IPS DF 4.7 (cell line): Measurements from ENCODE around the gene GRHPR.

Experiments
- DNase-seq: peaks from one replicate; pipeline ENCODE4 v3.0.0-alpha.2; 2013; ENCODE audit warnings: low spot score; ENCODE audit errors: extremely low read depth

GRHPR gene

DNA sequence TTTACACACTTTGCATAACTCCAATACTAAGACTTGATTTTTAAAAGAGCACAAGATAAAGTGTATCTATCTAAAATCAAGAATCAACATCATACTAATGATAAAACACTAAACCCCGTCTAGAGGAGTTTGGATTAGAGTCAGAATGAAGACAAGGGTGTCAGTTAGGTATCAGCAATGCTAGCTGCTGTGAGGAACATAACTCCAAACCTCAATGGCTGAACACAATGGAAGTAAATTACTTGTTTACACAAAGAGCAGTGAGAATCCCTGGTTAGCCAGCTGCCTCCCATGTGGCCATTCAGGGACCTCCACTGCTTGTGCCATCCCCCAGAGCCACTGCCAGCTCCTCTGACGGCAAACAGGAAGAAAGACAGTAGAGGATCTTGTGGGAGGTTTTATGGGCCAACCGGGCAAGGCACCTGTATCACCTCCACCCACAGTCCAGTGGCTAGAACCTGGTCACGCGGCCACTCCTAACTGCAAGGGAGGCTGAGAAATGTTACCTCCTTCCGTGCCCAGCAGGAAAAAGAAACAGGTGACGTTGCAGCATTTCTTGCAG is 24.0 kb upstream of the GRHPR start:
- no peak for DNase-seq

GRCh38 chr9:37399336-37399735 is 23.2 kb upstream of the GRHPR start:
- no peak for DNase-seq

- no peak for DNase-seq
Observed at GRCh38 chr9:37404590-37404989, 17.9 kb upstream of the GRHPR start.

DNA sequence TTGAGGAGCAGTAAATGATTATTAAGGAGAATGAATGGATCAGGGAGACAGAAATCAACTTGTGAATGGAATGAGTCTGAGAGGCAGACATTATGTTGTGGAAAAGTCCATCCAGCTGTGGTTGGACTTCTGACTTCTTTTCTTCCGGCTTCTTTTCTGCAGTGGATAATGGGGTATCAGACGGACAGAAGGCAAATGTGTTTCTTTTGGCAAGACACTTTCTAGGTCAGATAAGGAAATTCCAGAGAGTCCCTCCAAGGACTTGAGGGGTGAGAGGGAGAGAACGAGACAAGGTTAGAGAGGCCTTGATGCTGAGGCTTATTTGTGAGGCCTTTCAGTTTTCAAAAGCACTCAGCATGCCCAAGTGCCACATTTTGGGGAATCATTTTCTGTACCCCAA is 17.1 kb upstream of the GRHPR start:
- DNase-seq = no peak

GRCh38 chr9:37405764-37406380 is 16.6 kb upstream of the GRHPR start:
- no peak for DNase-seq

- DNase-seq = no peak
Observed at GRCh38 chr9:37406603-37407401, 15.7 kb upstream of the GRHPR start.

DNA sequence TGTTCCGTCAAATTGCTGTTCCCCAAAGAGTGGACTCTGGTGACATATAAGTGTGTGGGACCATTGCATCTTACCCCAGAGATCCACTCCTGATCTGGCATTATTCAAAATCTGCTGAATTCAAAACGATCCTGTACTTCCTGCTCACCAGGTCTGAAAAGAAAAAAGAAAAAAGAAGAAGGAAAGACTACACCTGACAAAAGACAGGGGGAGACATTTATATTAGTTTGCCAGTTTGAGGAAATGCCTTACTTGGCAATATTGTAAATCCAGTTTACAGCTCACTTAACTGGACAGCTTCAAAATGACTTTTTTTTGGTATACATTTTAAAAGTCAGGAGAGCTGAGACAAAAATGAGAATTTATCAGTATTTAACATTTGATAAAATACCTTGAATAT is 15.0 kb upstream of the GRHPR start:
- no peak for DNase-seq

GRCh38 chr9:37408933-37409710 is 13.4 kb upstream of the GRHPR start:
- DNase-seq = no peak

DNA sequence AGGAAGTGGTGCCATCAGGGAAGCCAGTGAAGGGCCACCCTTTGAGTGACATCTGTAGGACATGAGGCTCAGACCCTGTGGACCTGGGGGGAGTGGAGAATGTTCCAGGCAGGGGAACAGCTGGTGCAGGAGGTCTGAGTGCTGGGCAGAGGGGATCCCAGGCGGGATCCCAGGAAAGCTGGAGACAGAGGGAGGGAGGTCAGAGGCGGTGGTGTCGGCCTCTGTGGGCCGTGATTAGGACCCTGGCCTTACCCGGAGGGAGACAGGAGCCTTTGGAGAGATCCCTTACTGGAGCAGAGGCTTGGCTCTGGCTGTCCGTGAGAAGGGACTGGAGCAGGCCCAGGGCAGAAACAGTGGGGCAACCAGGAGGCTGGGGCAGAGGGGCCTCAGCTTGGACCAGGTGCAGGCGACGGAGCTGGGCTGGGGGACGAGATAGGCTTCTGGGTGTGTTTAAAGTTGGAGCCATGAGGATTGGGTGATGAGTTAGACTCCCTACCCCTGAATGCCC is 12.1 kb upstream of the GRHPR start:
- DNase-seq = no peak

GRCh38 chr9:37410969-37411785 is 11.3 kb upstream of the GRHPR start:
- DNase-seq = no peak

DNA sequence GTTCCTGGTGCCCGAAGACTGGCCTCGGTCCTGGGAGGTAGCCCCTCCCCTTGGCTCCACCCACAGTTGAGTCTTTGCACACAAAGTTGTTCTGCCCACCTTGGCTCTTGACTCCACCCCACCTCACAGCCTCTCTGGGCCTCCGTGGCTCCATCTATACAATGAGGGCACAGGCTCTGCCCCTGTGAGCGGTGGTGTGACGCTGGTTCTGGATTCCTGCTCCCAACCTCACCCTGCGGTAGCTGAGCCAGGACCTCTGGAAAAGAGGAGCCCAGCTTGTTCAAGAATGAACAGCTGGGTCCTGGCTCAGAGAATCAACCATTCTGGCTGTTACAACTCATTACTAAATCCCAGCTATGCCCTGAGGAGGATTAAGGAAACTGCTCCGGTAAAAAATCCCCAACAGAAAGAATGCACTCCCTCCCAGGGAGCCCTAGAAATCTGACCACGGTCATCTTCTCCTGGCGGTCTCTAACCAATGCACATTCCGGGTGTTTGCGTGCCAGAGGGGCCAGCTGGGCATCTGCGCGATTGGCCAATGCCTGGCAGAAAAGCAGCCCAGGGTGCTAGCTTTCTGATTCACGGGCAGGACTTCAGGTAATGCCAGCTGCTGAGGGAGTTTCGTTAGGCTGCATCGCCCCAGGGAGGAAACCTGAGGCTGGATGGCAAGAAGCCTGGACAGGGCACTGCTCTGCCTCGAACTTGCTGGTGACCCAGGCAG is 9.9 kb upstream of the GRHPR start:
- DNase-seq = no peak

GRCh38 chr9:37413311-37413710 is 9.2 kb upstream of the GRHPR start:
- no peak for DNase-seq

GRCh38 chr9:37414503-37414943 is 8.0 kb upstream of the GRHPR start:
- DNase-seq = no peak

DNA sequence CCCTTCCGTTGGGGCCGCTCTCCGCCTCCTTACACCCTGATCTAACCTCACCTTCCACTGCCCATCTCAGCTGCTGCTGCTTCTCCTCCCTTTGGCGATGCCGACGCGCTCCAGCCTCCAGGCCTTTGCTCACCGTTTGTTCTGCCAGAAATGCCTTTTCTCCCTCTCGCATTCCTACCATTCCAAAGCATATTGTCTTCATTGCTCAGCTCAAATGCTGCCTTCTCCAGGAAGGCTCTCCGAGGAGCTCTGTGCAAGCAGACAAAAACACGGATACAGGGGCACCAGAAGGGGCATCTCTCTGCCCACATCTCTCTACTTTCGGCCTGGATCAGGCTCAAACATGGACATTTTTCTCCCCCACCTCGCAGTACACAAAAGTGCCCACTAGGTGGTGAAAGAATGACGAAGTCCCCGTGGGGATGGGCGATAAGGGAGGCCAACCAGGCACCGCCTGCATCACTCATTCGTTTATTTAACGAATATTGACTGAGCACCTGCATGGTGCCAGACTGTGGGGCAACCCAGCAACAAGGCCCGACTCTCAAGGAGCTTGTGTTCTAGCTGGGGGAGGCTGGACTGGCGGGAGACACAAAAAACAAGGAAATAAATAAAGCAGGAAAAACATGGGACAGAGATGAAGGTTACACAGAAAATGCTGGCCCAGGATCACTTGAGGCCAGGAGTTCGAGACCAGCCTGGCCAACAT is 7.3 kb upstream of the GRHPR start:
- DNase-seq = peak; percentile 74

GRCh38 chr9:37417252-37417803 is 5.2 kb upstream of the GRHPR start:
- DNase-seq = no peak

DNA sequence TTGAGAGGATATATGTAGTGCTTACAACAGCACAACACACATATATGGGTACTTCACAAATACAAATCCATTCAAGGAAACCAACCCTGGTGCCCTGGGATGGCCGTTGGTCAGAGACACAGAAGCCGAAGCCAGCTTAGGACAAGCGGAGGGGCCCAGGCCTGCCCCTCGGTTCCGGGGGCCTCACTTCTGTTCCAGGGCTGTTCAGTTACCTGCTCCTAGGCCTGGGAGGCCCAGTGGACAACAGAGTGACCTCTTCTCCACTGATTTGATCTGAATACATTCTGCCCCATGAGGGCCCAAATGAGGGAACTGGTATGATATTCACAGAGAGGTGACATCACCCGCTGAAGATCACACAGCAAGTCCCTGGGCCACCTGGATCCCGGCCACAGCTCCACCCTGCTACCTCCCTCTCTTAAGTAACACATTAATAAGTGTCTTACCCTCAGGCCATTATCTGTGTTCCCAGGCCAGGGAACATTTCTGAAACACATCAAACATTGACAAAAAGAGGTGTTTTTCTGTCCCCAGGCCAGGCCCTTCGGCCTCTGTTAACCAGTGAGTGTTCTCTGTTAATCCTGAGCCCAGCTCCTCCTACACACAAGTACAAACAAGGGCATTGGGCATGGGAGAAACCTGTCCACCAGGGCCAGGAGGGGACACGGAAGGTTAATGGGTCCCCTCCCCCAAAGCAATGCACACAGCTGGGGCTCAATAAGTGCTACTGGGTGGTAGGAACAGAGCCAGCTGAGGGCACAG is 4.5 kb upstream of the GRHPR start:
- no peak for DNase-seq

- no peak for DNase-seq
Observed at GRCh38 chr9:37419204-37419603, 3.3 kb upstream of the GRHPR start.
